Ammon's horn (tissue), 1 donor: ENCODE data around the gene RALGPS1.

Source experiments
- DNase-seq: peaks from one replicate; pipeline ENCODE4 v3.0.0-alpha.2; 2016; ENCODE audit warnings: low spot score

Gene RALGPS1, protein sequence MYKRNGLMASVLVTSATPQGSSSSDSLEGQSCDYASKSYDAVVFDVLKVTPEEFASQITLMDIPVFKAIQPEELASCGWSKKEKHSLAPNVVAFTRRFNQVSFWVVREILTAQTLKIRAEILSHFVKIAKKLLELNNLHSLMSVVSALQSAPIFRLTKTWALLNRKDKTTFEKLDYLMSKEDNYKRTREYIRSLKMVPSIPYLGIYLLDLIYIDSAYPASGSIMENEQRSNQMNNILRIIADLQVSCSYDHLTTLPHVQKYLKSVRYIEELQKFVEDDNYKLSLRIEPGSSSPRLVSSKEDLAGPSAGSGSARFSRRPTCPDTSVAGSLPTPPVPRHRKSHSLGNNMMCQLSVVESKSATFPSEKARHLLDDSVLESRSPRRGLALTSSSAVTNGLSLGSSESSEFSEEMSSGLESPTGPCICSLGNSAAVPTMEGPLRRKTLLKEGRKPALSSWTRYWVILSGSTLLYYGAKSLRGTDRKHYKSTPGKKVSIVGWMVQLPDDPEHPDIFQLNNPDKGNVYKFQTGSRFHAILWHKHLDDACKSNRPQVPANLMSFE

DNA sequence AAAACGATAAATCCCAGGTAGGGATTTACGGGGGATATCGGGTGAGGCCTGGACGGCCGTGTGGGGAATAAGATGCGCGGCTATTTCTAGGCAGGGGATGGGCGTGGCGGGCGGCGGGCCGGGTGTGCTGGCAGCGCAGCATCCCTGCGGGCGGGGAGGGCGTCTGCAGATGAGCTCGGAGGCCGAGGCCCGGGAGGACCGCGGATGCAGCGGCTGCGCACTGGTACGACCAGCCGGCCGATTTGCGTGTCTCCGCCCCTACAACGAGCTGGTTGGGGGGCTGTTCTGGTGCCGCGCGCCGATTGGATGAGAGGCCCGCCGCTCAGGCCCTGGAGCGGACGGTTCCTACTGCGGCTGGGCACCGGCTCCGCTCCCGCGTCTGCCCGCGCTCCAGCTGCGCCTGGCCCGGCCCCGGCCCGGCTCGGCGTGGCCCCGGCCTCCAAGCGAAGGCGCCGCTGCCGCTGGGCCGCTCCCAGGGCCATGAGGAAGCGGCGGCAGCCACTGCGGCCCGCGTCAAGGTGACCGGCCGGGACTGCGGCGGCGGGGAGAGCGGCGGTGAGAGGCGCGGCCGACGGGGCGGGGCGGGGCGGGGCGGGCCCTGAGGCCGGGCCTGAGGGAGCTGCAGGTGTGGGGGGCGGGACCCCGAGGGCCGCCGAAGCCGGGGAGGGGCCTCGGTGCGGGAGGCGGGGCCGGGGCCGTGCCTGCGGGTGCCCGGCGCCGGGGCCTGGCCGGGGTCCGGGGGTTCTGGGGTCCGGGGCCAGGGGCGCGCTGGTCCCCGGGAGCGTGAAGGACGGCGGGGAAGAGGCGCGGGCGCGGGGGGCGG, at the start of gene RALGPS1:
Gene RALGPS1, plus strand, starts transcription at position 325 of the 823 bp plus-strand sequence. CDS start 47,508 bp downstream, outside the sequence.
- peak; percentile 99 for DNase-seq

DNA sequence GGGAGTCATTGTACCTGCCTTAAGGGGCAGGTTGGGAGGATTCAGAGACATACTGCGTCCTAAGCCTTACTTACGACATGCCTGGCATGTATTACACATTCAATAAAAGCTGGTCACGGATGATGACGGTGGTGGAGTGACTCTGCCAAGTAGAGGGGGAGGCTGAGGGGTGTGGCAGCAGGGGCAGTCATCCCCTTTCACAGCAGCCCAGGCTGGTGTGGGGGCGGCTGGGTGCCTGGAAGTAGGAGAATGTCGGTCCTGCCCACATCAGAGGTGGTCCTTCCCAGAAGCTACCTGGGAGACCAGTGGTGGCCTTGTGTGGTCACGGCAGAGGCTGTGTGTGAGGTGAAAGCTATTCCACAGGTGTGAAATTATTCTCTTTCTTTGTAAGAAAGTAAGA, 45.2 kb upstream of the RALGPS1 start:
- no peak for DNase-seq

DNA sequence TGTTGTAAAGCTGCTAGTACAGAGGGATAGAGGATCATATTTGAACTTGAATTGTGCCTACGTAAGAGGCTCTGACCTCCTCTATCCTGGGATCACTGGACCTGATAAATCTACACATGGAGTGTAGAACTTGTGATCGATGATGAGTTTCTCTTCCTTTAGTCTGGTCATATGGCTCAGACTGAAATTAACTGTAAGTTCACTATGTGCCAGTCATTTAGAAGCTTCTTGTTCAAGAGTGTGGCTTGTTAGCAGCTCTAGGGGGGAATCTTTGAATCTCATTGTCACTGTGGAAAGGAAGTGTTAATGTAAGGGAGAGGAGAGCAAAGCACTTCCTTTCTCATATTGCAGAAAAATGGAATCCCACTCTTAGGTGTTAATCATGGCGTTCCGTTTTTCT, 42.1 kb upstream of the RALGPS1 start:
- no peak for DNase-seq

DNA sequence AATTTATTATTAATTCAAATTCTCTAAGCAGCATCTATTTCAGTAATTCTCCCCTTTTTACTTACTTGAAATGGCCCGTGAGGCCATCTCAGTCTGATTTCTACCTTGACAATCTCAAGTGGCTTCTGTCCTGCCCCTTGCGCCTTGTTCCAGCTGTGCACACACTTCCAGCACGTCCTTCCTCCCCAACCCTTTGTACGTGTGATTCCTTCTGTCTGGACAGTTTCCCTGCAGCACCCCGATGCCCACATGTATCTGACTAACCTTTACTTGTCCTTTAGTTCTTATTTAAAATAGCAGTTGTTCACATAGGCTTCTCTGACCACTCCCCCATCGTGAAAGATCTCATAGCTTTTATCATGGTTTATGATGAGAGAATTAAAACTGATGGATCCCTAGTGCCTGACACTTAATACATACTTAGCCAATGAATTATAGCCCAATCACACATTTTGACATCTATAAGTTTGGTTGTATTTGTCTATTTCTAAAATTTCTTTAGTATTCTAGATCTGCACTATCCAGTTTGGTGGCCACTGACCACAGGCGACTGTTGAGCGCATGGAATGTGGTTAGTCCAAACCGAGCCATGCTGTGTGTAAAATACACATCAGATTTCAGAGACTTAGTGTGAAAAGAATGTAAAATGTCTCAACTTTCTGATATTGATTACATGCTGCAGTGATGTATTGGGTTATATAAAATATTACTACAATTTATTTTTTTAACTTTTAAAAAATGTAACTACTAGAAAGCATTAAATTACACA, 39.9 kb upstream of the RALGPS1 start:
- DNase-seq = no peak

DNA sequence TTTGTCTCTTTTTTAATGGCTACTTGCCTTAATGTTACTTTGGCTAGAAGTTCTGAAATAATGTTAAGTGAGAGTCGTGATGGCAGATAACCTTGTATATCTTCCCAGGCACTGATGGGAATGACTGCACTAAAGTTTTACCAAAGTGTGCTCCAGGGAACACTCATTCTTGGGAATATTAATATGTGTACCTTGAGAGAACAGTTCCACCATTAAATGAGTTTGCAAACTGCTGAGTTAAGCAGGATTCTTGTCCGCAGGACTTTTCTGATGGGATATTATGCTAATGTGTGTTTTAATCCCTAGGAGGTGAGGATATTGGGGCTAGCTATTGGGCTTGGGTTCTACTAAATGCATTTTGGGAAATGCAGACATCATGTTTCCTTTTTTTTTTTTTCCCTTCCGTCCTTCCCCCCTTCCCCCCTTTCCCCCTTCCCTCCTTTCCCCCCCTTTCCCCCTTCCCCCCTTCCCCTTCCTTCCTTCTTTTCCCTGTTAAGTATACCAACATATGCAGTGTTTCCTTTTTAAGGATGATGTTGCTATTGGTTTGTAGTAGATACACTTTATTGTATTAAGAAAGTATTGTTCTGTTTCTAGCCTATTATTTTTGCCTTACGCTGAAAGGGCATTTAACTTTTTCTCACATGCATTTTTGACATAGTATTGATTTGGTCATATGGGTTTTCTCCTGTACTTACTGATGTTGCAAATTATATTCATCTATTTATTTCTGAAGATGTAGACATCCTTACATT, 38.6 kb upstream of the RALGPS1 start:
- no peak for DNase-seq

DNA sequence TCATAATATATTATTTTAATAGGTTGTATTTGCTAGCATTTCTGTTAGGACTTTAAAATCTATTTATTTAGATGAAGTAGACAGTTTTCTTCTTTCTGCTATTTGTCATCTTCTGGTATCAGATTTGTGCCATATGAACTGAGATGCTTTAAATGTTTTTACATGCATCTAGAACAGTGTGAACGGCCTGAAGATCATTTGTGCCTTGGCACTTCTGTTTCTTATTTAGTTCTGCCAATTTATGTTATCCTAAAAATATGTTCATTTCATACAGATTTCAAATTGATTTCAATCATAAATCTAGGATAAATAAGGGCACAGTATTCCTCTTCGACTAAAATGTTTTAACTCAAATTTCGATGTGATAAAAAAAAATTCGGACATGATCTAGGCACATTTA, 38.1 kb upstream of the RALGPS1 start:
- DNase-seq = no peak

DNA sequence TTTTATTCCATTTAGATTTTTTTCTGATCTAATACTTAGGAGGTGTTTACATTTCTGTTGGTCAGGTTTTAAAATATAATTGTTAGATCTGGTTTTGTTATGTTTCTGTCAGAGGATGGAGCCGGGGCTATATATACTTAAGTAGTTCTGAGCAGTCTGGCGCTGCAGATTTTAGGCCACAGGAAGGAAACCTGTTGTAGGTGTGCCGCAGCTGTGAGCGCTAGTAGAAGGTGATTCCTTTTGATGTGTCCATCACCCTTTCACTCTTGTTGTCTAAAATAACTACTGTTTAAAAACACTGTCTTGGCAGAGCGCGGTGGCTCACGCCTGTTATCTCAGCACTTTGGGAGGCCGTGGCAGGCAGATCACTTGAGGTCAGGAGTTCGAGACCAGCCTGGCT, 37.2 kb upstream of the RALGPS1 start:
- DNase-seq = no peak

DNA sequence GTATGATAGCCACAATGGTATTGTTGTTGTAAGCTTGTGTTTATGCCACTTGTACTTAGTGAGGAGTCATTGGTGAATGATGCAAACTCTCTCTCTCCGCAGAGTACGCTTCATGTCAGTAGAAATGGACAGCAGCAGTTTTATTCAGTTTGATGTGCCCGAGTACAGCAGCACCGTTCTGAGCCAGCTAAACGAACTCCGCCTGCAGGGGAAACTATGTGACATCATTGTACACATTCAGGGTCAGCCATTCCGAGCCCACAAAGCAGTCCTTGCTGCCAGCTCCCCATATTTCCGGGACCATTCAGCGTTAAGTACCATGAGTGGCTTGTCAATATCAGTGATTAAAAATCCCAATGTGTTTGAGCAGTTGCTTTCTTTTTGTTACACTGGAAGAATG, 35.3 kb upstream of the RALGPS1 start:
- DNase-seq = no peak

DNA sequence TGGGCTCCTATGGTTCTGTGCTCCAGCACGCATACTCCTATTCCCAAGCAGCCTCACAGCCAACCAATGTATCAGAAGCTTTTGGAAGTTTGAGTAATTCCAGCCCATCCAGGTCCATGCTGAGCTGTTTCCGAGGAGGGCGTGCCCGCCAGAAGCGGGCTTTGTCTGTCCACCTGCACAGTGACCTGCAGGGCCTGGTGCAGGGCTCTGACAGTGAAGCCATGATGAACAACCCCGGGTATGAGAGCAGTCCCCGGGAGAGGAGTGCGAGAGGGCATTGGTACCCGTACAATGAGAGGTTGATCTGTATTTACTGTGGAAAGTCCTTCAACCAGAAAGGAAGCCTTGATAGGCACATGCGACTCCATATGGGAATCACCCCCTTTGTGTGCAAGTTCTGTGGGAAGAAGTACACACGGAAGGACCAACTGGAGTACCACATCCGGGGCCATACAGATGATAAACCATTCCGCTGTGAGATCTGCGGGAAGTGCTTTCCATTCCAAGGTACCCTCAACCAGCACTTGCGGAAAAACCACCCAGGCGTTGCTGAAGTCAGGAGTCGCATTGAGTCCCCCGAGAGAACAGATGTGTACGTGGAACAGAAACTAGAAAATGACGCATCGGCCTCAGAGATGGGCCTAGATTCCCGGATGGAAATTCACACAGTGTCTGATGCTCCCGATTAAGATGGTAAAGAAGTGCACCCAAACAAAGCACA, 34.2 kb upstream of the RALGPS1 start:
- no peak for DNase-seq

DNA sequence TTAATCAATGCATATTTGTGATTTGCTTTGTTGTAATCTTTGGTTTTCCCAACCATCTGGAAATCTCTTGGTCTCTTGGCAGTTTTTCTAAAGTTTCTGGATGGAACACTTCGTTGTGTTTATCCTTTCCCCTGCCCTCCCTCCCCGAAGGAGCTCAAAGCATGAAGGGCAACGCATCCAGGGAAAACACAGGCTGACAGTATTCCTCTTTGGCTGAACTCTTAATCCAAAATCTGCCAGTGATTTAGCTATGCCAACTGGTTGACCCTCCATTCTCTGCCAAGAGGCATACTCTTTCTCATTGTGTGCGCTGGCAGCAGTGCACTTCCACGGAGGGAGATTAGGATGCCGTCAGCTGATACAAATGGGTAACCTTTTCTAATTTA, 33.6 kb upstream of the RALGPS1 start:
- peak; percentile 79 for DNase-seq

DNA sequence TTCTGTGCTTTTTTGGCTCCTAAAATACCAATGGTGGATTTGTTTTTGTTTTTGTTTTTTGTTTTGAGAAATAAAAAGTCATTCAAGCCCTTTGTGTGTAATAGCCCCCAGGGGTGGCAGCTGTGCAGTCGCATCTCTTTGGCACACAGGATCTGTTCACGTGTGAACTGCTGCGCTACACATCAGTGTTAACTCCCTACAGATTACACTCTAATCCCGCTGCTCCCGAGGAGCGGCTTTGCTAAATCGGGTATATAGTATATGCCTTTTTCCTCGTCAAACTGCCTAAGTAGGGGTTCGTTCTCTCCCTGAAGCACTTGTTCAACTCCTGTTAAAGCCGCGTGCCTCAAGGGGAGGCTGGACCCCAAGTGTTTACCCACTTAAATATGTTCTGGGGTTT, 31.8 kb upstream of the RALGPS1 start:
- no peak for DNase-seq

DNA sequence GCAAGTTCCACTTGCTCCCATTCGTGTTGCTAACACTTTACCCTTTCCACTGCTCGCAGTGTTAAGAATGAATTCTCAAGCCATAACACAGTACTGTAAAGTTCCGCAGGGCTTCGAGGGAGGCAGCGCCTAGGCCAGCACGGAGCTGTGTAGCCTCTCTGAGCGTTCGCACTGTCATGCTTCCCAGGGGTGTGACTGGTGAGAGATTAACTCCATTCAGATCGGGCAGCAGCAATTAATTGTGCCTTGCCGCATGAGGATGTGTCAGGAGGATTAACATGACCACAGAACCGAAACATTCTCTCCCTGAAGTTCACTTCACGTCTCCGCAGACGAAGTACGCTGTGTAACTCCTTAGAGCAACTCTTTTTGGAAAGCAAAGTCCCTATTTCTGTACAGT, 30.9 kb upstream of the RALGPS1 start:
- DNase-seq = no peak

DNA sequence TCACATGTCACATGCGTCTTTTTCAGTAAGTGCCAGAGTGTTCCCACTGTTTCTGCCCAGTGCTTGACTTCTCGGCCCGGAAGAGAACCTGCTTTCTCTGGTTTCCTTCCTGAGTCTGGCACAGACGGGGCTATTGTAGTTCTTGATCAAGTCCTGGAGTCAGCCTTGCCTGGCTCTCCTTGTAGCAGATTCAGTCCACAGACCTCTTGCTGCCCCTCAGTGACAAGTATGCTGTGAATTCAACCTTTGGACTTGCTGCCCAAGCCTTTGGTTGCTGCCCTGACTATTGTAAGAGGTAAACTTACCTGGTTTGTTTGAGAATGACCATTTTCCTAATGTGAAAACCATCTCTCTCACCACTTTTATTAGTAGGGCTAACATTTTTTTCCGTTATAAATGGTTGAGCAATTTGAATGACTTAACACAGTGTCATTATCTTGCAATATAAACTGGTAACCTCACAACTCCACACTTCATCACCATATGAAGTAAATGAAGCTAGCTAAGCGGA, 29.4 kb upstream of the RALGPS1 start:
- no peak for DNase-seq

DNA sequence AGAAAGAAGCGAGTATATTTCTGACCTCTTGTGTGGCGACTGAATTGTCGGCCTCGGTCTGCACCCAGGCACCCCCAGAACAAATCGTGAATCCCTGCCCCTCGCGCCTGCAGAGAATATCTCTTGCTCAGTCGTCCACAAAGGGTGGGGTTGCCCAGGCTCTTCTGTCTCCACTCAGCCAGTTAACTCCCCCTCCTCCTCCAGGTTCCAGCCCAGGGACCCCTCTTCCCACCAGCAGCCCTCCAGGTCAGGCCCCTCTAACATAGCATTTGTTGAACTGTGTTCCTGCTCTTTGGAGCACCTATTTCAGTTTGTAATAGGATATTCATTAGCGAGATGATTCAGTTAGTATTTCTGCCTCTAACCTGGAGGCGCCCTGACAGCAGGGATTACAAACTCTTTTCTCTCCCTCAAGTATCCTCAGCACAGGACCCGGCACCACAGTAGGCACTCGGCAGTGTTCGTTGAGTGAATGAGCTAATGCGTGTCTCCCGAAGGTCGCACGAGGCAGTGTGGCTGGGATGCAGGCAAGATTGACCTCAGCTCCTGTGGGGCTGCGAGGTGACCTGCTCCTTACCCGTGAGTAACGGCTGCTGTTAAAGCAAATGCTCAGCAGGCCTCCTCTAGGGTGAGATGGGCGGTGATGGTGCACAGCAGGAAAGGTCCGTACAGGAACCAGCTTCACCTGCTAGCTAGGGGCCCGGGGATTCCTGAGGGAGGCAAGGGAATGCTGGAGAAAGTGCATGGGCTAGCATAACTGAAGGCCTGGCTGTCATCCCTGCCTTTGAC, 28.4 kb upstream of the RALGPS1 start:
- DNase-seq = no peak

DNA sequence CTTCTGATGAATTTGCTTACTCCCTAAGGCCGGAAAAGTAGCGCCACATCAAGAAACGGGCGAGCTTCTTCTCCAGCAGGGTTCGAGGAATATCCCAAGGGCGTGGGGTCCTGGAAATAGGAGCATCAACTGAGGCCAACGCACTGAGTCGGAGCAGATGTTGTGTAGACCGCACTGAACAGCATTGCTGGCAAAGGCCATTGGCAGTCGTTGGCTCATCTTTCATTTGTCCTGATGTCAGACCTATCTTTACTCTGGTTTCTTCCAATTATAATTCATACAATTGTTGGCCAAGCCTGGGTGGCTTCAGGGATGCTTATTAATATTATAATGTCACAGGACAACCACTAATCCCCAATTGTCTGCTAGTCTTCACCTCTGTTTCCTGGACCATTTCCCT, 27.7 kb upstream of the RALGPS1 start:
- no peak for DNase-seq

DNA sequence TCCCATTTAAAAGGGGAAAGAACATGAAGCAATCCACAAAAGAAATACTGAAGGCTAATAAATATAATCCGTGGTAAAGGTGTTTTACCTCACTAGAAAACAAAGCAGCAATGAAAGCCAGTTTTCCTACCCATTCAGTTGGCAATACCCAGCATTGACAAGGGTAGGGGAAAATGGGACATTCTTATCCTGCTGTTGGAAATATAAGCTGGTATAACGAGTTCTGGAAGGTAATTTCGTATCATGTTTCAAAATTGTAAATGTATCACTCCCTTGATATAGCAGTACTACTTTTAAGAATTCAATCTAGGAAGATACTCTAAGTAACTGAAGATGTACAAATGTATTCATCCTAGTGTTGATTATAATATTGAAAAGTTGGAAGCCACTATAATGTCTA, 22.9 kb upstream of the RALGPS1 start:
- DNase-seq = no peak

DNA sequence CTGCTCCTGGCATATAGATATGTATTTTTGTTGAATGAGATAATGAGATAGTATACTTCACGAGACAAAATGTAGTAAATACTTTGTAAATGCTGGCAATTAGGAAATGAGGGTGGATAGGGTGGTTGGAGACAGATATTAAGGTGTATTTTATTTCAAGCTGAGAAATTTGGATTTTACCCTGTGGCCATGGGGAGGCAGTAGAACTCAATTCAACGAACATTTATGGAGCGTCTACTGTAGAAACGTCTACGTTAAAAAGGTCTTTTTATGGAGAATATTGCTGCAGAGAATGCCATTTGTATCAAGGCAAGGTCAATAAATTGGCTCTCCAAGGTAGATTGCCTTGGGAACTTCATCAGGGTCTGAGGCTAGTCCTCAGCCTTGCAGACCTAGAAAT, 21.5 kb upstream of the RALGPS1 start:
- DNase-seq = no peak

DNA sequence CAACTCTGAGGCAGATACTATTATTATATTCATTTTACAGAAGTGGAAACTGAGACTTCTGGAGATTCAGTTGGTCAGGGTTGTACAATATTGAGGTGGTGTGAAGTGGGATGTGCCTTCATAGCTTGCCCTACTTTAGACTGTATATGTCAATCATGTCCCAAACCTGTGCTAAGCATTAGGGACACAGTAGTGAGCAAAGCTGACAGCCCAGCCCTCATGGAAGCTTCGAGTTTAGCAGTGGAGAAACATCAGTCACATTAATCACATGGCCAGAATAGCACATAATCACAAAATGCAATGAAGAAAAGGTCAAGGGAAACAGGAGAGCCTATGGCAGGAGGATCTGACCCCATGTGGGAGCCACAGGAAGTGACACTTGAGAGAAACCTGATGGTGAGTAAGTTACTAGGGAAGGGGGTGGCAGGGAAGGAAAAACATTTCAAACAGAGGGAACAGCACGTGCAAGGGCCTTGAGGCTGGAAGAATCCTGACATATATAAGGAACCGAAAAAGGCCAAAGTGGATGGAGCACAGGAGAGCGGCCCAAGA, 20.5 kb upstream of the RALGPS1 start:
- no peak for DNase-seq

DNA sequence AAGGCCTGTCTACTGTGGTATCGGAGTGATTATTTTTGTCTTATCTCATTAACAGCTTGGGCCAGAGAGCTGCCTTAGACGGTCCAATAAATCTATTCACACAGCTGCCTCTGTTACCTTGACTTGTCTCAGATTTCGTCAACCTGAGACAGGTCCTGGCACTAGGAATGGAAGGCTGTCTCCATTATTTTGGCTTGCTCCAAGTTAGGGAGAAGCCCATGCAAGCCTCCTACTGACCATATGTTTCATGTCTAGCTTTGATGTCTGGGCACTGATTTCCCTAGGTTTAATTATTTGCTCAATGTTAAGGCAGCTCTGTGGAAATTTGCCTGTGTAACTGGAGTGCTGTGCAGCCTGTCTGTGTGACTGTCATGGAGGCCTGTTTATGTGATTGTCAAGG, 12.4 kb upstream of the RALGPS1 start:
- no peak for DNase-seq

DNA sequence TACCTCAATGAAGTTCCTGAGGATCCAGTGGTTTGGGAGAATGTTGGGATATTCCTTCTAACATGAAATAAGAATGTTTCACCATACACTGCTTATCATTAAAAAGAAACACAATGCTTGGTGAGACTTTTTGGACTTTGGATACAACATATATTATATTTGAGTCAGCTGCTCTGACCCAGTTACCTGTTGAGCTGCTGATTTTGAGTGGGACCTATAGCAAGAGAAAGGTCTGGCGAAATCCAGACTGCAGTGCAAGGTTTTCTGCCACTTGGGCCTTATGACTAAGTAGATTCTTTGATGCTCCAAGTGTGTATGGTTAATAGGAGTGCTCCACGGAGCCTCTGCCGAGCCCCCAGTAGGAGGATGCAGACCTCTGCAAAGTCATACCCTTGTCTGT, 10.0 kb upstream of the RALGPS1 start:
- no peak for DNase-seq
